GM19372 (cell line): ENCODE results near the gene NBL1.

Experiments used
- ATAC-seq: cut with Tn5 transposase; IDR thresholded peaks from one replicate; pipeline ENCODE4 v1.9.1; 2021; ENCODE audit warnings: mild to moderate bottlenecking, low read depth, moderate library complexity; ENCODE audit not compliant: unreplicated experiment

The NBL1 gene

GRCh38 chr1:19664453-19665185, 20.5 kb downstream of the NBL1 start, which contains the start of gene HTR6:
TSS of gene HTR6 (plus strand) at chr1:19664875. CDS start at chr1:19665754, 879 bp downstream.
- ATAC-seq = no peak

- no peak for ATAC-seq
These were observed 21.0 kb downstream of the NBL1 start for GRCh38 chr1:19665186-19665495.

DNA sequence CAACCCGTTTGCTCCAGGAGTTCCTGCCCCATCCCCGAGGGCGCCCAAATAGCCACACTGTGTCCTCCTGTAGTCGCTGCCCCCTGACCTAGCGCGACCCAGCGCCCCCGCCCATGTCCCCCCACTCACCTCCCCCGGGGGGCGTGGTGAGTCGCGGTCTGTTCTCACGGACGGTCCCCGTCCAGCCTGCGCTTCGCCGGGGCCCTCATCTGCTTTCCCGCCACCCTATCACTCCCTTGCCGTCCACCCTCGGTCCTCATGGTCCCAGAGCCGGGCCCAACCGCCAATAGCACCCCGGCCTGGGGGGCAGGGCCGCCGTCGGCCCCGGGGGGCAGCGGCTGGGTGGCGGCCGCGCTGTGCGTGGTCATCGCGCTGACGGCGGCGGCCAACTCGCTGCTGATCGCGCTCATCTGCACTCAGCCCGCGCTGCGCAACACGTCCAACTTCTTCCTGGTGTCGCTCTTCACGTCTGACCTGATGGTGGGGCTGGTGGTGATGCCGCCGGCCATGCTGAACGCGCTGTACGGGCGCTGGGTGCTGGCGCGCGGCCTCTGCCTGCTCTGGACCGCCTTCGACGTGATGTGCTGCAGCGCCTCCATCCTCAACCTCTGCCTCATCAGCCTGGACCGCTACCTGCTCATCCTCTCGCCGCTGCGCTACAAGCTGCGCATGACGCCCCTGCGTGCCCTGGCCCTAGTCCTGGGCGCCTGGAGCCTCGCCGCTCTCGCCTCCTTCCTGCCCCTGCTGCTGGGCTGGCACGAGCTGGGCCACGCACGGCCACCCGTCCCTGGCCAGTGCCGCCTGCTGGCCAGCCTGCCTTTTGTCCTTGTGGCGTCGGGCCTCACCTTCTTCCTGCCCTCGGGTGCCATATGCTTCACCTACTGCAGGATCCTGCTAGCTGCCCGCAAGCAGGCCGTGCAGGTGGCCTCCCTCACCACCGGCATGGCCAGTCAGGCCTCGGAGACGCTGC, 21.7 kb downstream of the NBL1 start:
- ATAC-seq = no peak

DNA sequence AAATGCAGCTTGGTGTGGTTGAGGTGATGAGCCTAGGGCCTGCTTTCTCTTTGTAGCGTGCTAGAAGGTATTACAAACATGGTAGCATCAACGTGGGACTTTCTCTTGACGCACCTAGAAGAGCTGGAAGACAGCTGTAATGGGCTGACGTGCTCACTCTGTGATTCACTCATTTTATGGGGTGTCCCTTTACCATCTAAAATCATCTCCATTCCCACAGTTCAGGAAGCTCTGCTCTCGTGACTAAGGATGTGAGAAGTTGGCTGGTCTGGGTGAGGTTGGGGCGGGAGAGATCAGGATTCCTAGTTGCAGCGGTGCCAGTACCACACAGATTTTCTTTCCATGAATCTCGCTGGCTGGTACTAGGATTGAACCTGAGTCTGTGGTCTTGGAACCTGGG, 24.8 kb downstream of the NBL1 start:
- no peak for ATAC-seq

DNA sequence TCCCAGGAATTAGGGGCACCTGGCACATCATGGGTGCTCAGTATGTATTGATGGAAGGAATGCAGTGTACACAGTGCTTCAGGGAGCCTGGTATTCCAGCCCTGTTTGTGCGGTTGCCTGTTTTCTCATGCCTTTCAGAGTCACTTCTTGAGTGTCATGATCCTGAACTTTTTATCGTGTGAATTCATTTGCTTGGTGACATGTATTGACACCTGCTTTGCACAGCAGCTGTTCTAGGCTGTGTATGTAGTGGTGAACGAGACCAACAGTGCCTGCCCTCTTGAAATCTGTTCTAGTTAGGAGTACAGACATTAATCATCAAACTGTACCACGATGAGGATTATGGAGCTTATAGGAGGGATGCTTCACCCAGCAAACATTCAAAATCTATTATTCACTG, 26.7 kb downstream of the NBL1 start:
- no peak for ATAC-seq

DNA sequence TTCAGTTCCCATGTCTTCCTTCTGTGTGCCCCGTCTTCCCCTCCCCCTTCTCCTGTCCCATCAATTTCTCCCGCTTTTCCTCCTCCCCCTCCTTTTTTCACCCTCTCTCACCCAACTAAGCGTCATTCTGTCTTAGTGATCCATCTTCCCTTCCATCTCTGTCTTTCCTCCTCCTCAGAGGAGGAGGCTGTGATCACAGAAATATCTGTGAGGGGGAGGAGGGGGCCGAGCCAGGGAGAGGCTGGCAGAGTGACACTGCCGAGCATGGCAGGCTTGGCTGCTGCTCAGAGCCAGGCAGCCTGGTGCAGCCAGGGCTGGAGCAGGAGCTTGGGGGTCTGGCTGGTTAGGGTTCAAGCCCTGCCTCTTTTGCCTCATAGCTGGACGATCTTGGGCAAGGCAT, 28.1 kb downstream of the NBL1 start:
- no peak for ATAC-seq

- ATAC-seq = no peak
These were observed 31.7 kb downstream of the NBL1 start for GRCh38 chr1:19675797-19676196.

DNA sequence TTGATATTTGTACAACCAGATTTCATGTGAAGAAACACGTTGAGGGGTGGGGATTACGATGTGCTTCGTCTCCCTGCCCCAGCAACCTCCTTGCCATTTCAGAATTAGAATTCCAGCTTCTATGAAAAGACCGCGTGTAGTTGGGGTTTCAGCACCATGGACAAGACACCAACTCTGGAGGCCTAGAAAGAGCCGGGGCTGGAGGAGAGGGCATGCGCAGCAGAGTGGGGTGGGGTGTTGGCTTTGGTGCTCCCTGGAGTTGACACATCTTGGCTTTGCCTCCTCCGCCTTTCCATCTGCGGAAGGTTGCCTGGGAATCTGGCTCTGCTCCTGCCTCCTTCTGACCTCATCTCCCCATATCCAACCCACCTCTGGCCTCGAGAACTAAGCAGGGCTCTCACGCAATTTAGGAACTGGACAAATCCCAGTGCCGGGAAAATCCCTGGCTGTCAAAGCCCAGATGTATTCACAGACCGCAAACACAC, 32.4 kb downstream of the NBL1 start:
- no peak for ATAC-seq

DNA sequence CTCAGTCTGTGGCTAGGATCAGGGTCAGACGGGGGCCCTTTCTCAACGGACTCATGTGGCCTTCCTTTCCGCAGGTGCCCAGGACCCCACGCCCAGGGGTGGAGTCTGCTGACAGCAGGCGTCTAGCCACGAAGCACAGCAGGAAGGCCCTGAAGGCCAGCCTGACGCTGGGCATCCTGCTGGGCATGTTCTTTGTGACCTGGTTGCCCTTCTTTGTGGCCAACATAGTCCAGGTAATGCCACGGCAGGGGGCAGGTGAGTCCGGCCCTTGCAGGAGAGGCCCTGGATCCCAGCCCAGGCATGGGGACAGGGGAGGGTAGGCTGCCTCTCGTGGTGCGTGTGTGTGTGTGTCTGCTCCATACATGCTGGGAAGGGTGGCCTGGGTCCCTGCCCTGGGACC, 34.4 kb downstream of the NBL1 start:
- no peak for ATAC-seq

- no peak for ATAC-seq
These were observed 34.9 kb downstream of the NBL1 start for GRCh38 chr1:19678931-19679453.

GRCh38 chr1:19679691-19680090, 35.6 kb downstream of the NBL1 start:
- no peak for ATAC-seq

DNA sequence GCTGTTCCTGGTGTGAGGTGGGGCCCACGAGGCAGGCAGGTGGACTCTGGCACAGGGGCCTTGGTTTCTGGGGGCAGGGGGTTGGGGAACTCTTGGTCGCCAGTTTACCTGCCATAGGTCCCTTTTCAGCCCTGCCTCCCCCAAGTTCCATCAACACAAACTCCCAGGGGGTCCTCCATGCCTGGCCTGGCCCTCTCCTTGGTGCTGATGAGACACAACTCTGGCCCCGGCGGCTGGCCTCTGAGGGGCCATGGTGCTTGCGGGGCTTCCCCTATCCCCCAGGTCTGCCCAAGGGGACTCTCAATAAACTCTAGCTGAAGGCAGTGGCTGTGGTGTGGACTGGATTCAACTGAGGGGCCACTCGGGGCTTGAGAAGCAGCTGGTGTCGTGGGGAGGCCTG, 36.5 kb downstream of the NBL1 start:
- no peak for ATAC-seq

GRCh38 chr1:19682257-19682656, 38.1 kb downstream of the NBL1 start:
- ATAC-seq = no peak

DNA sequence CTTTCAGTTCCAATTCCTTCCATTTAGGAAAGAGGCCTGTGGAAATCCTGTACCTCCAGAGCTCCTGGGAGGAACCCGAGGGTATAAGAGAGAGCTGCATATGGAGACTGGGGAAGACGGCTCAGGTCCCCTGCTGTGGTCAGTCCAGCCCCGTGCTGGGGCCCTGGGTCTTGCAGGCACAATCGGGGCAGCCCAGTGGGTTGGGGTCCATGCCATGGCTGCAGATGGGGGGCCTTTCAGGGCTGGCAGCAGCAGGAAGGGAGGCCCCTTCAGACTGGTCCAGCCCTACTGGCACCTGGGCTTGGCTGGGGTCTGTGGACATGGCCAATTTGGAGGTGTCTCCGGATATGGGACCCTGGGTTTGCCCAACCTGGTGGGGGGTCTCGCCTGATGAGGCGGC, 38.8 kb downstream of the NBL1 start:
- ATAC-seq = no peak

DNA sequence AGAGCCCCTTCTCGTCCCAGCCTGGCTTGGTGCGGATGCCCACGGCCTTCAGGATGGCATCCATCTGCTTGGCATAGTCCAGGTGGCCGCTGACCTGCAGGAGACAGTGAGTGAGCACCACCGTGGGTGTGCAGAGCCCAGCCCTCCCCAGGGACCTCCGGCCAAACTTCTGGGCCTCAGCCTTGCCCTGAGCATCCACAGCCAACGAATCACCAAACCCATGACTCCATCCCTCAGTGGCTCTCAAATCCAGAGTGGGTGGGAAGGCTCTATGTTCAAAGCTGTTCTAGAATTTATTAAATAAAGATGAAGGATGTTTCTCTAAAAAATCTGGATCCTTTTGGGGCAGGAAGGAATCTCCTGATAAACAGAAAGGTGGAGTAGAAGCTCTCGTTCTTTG, 39.2 kb downstream of the NBL1 start:
- no peak for ATAC-seq

DNA sequence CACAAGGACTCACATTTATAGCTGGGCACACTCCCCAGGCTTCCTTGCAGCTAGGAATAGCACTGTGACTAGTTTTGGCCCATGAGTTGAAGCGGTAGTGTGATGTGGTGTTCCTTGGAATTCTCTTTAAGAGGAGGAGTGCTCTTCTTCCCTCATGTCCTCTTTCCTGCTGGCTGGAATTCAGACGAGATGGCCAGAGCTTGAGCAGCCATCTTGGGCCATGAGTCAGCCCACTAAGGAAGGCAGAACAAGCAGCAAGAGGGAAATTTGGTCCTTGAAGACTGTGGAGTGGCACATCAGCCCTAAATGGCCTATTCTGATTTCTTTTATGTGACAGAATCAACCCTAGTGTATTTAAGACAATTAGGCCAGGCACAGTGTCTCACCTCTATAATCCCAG, 40.6 kb downstream of the NBL1 start:
- no peak for ATAC-seq

GRCh38 chr1:19685994-19686393, 41.9 kb downstream of the NBL1 start:
- no peak for ATAC-seq

DNA sequence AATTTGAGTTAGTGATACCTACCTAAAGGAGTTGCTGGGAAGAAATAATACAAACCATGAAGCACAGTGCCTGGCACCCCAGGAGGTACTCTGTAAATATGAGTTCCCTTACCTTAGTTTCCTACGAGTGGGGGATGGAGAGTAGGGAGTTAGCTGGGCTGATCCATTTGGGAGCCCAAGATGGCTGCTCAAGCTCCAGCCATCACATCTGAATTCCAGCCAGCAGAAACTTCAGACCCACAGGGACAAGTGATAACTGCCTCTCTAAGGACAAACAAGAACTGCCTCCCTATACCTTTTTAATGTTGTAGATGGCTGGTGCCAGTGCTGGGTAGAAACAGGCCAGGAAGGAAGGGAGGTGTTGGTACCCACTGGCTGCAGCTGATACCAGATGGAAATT, 43.3 kb downstream of the NBL1 start:
- ATAC-seq = no peak

DNA sequence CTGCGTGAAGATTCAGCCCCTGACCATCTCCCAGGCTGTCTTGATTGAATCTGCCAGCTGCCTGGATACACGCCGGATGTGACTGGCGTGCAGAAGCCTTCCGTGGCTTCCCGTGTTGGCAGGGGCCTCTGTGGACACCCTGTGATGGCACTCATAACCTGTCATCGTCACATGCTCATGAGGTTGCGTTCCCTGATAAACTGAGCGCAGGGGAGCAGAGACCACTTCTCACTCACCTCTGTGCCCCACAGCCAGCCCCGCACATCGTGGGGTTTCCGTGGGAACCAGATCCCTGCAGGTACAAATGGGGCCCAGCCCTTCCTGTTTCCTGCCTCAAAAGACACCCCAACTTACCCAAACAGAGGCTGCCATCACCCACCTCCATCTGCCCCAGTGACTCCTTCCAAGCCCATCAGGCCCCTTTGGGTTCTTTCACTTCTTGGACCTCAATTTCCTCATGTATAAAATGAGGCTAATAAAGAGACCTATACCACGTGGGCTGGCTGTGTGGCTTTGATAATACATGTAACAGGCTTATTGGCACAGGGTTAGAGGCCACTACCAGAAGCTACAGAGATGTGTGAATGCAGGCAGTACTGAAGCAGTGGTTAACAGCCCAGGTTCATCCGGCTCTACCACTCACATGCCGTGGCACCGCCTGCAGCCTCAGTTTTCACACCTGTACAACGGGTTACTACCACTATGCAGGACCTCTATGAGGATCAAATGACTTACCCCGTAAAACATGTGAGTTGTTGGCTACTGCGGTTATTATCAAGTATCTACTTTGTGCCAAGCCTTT, 44.1 kb downstream of the NBL1 start:
- no peak for ATAC-seq

DNA sequence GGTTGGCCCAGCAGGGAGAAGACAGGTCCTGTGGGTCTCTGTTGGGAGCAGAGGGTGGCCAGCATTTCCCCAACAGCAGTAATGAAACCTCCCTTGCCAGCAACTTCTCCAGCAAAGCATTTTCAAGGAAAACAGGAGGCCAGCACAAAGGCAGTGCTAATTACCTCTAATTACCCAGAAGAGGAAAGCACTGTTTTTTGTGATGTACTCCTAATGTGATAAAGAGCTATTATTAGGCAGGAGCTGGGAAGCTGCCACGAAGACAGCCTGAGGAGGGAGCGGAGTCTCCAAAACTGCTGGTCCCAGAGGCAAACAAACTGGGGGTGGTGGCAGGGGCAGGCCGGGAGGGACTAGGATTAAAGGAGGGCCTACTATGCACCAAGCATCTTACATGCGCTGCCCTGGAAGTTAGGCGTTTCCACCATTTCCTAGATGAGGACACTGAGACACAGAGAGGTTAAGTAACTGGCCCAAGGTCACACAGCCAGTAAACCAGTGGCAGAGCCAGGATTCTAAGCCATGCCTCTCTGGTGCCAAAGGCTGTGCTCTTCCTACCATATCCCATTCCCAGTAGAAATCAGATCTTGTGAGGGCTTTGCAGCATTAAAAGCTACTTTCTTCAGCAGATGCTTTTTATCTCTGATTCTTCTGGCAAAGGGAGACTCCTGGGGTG, 45.1 kb downstream of the NBL1 start:
- ATAC-seq = no peak
